Breast epithelium (tissue), 3 donors: ENCODE data around the gene AMACR.

Source experiments
- POLR2A ChIP-seq: fragments of 450-650 bp; IDR thresholded peaks from one replicate; pipeline ENCODE4 v1.6.1; 2016; ENCODE audit warnings: antibody characterized with exemption, mild to moderate bottlenecking, moderate library complexity
- POLR2AphosphoS5 ChIP-seq, 3 donors: sonication (generic); formaldehyde crosslinking; IDR thresholded peaks; one replicate each; pipeline ENCODE4 v1.6.1; 2017; ENCODE audit warnings: antibody characterized with exemption in 3 of 3
- TF ChIP-seq, protein P1 (sequence below), 3 donors: fragments of 450-650 bp; IDR thresholded peaks; one replicate each; pipeline ENCODE4 v1.5.1; 2016 to 2017; ENCODE audit warnings: antibody characterized with exemption in 3 of 3, mild to moderate bottlenecking in 3 of 3, moderate library complexity in 3 of 3

DNA sequence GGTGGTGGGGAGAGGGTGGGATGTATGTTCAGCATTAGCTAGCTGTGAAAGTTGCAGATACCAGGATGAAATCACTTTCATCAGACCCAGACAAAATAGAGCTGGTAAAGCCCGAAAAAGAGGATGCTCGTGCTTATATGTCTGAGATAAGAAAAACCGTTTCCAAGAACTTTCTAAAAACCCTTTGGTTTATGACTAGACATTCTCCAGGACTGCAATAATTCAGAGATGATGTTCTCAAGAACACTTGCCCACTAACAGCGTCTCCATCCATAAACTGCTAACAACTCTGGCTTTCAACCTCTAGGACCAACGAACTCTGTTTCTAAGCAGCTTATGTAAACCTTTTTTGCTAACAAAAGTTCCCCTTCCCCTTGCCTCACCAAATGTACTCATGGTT is 8.4 kb upstream of the AMACR start:
- TF ChIP-seq POLR2A (no peak), POLR2AphosphoS5 (IDR thresholded peaks at IDR 0.05) (no peak)
- TF ChIP-seq, protein P1, sequence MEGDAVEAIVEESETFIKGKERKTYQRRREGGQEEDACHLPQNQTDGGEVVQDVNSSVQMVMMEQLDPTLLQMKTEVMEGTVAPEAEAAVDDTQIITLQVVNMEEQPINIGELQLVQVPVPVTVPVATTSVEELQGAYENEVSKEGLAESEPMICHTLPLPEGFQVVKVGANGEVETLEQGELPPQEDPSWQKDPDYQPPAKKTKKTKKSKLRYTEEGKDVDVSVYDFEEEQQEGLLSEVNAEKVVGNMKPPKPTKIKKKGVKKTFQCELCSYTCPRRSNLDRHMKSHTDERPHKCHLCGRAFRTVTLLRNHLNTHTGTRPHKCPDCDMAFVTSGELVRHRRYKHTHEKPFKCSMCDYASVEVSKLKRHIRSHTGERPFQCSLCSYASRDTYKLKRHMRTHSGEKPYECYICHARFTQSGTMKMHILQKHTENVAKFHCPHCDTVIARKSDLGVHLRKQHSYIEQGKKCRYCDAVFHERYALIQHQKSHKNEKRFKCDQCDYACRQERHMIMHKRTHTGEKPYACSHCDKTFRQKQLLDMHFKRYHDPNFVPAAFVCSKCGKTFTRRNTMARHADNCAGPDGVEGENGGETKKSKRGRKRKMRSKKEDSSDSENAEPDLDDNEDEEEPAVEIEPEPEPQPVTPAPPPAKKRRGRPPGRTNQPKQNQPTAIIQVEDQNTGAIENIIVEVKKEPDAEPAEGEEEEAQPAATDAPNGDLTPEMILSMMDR (IDR thresholded peaks at IDR 0.05) = no peak
